Myometrial cell (primary cell): Measurements from ENCODE around the gene MXI1. TPM values are rescaled to one million over a fixed set of nuclear protein-coding genes. Genes with fewer than 3 reads are reported as not detected.

Experiments
- total RNA-seq: library from RNA; depleted of rRNA; stranded (reverse); fragments of >200 nt; gene quantifications from 2 replicates; pipeline ENCODE4 v1.2.3, GENCODE V29; 2015

MXI1 gene
- 2.7 and 6.3 TPM in 2 replicates for total RNA-seq

GRCh38 chr10:110207011-110207804 lies at the start of gene MXI1:
MXI1 (plus strand) TSS chr10:110207605; CDS start chr10:110207809, 204 bp downstream.

GRCh38 chr10:110304780-110305421 lies 97.5 kb downstream of the MXI1 start, which contains the start of gene SMNDC1:
SMNDC1 (minus strand) TSS chr10:110304920; CDS start chr10:110303587, 1,333 bp downstream.

Other genes starting within 250 kb of the MXI1 start
- gene ADD3, start 199.6 kb upstream of the MXI1 start, total RNA-seq: 54.2 and 66.5 TPM in 2 replicates
- gene SMNDC1, start 97.3 kb downstream of the MXI1 start, total RNA-seq: 2.0 and 5.3 TPM in 2 replicates